Upper lobe of left lung (tissue), 6 donors: ENCODE data around the gene LRP11. TPM values are rescaled to one million over a fixed set of nuclear protein-coding genes. Genes with fewer than 3 reads are reported as not detected.

Experiments used
- ATAC-seq, 2 donors: fragments of 200-7000 bp; cut with Tn5 transposase; one replicate each; pipeline ENCODE4 v1.9.1; 2022; ENCODE audit warnings: mild to moderate bottlenecking in 2 of 2, moderate library complexity in 2 of 2; ENCODE audit not compliant: low FRiP score in 2 of 2
- DNase-seq, 2 donors: peaks; one replicate each; pipeline ENCODE4 v3.0.0-alpha.2; 2019 to 2020
- H3K27ac ChIP-seq, 4 donors: fragments of 200-600 bp; sonication (generic); one replicate each; pipeline ENCODE4 v1.5.1; 2016 to 2019
- H3K27me3 ChIP-seq, 4 donors: fragments of 200-600 bp; sonication (generic); one replicate each; pipeline ENCODE4 v1.5.1; 2017 to 2019
- H3K36me3 ChIP-seq, 4 donors: fragments of 200-600 bp; sonication (generic); one replicate each; pipeline ENCODE4 v1.5.1; 2016 to 2019
- H3K4me1 ChIP-seq, 4 donors: fragments of 200-600 bp; sonication (generic); one replicate each; pipeline ENCODE4 v1.5.1; 2018 to 2019
- H3K4me3 ChIP-seq, 4 donors: fragments of 200-600 bp; sonication (generic); one replicate each; pipeline ENCODE4 v1.5.1; 2017 to 2019; ENCODE audit warnings: mild to moderate bottlenecking in 2 of 4, moderate library complexity in 1 of 4
- H3K9me3 ChIP-seq, 4 donors: fragments of 200-600 bp; sonication (generic); one replicate each; pipeline ENCODE4 v1.5.1; 2018 to 2019
- EP300 ChIP-seq, 4 donors: sonication (generic); formaldehyde crosslinking; IDR thresholded peaks; one replicate each; pipeline ENCODE4 v1.5.1; 2017; ENCODE audit warnings: antibody characterized with exemption in 4 of 4, control low read depth in 2 of 4
- POLR2A ChIP-seq, 4 donors: fragments of 450-650 bp; IDR thresholded peaks; one replicate each; pipeline ENCODE4 v1.5.1; 2016 to 2017; ENCODE audit warnings: antibody characterized with exemption in 4 of 4, mild to moderate bottlenecking in 2 of 4
- POLR2AphosphoS5 ChIP-seq, 2 donors: sonication (generic); formaldehyde crosslinking; IDR thresholded peaks; one replicate each; pipeline ENCODE4 v1.5.1; 2017; ENCODE audit warnings: antibody characterized with exemption in 2 of 2
- WGBS, 2 donors: methylation state at CpG; one replicate each; pipeline ENCODE4 v1.1.5; 2017 to 2018; 5-methylcytosine and 5-hydroxymethylcytosine counted together
- total RNA-seq, 6 donors: library from RNA; depleted of rRNA in 4 of 6; stranded (reverse); fragments of >200 nt in 4 of 6; gene quantifications; one replicate each; pipeline versions ENCODE4 v1.1.0 to v1.2.1, GENCODE V29; 2016 to 2021
- TF ChIP-seq, protein P1 (sequence below), 6 experiments: fragments of 450-650 bp in 4 of 6; fragments of 200-600 bp in 2 of 6; sonication (generic) in 2 of 6; IDR thresholded peaks; one replicate each; pipeline ENCODE4 v1.5.1; 2016 to 2019; ENCODE audit warnings: antibody characterized with exemption in 6 of 6
- donor health status: DM: no; HTN: no; CAD: no; lungs with moderate emphysema.
- donor health status: DM: no; HTN: yes; CAD: no; lungs with severe emphysema.

The LRP11 gene
- total RNA-seq, 6 donors from 2014 or later = 30.2 to 104 (median 39.9) TPM

DNA sequence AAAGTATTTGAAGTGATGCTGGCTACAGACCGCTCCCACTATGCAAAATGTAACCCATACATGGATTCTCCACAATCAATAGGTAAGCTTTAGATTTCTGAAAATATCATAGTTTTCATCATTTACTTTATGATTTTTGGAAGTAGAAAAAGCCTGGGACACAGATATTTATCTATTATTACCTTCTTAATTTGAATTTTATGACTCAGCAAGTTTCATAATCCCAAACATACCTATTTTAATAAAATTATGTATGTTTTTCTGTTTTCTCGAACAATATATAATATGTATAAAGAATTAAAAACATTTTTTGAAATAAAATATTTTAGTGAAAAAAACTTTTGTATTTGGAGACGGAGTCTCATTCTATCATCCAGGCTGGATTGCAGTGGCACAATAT, 93.0 kb downstream of the LRP11 start:
- H3K4me3 ChIP-seq = no peak overlapping the region
- ATAC-seq = no peak
- peaks cover 0 to 62% (median 26%) of the 10 kb centered on the region in 4 donors for H3K36me3 ChIP-seq

DNA sequence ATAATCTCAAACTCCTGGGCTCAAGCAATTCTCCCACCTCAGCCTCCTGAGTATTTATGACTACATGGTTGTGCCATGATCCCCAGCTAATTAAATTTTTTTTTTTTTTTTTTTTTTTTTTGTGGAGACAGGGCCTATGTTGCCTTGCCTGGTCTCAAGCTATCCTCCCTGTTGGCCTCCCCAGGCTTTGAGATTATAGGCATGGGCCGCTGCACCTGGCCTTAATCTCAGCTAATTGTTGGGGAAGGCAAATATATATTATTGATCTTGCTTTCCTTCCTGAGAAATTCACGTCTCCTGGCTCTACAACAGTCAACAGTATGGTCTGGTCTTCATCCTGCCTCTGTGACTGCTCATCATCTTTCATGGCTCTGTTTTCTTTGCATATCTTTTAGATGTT, 94.5 kb downstream of the LRP11 start:
- Histone ChIP-seq H3K27ac (no peak overlapping the region), H3K27me3 (no peaks in the 10 kb centered on the region), H3K4me1 (peaks cover 0 to 12% (median 0%) of the 10 kb centered on the region in 4 donors), H3K4me3 (no peak overlapping the region), H3K36me3 (peaks cover 0 to 50% (median 20%) of the 10 kb centered on the region in 4 donors), H3K9me3 (peaks cover 0 to 10% (median 3%) of the 10 kb centered on the region in 4 donors)
- no peak for ATAC-seq
- 97 to 99% methylated on average over 2 of the region's 2 CpGs for WGBS, 2 donors
- TF ChIP-seq EP300 (IDR thresholded peaks at IDR 0.05) = no peak
- TF ChIP-seq, protein P1, sequence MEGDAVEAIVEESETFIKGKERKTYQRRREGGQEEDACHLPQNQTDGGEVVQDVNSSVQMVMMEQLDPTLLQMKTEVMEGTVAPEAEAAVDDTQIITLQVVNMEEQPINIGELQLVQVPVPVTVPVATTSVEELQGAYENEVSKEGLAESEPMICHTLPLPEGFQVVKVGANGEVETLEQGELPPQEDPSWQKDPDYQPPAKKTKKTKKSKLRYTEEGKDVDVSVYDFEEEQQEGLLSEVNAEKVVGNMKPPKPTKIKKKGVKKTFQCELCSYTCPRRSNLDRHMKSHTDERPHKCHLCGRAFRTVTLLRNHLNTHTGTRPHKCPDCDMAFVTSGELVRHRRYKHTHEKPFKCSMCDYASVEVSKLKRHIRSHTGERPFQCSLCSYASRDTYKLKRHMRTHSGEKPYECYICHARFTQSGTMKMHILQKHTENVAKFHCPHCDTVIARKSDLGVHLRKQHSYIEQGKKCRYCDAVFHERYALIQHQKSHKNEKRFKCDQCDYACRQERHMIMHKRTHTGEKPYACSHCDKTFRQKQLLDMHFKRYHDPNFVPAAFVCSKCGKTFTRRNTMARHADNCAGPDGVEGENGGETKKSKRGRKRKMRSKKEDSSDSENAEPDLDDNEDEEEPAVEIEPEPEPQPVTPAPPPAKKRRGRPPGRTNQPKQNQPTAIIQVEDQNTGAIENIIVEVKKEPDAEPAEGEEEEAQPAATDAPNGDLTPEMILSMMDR (IDR thresholded peaks at IDR 0.05) = no peak
- TF ChIP-seq POLR2AphosphoS5 (IDR thresholded peaks at IDR 0.05) = no peak
- TF ChIP-seq POLR2A (IDR thresholded peaks at IDR 0.05) = no peak
- DNase-seq = no peak

More for the DNA sequence above, 93.0 kb downstream of the LRP11 start:
- Histone ChIP-seq H3K4me1 (peaks cover 0 to 12% (median 0%) of the 10 kb centered on the region in 4 donors), H3K27ac (no peak overlapping the region), H3K27me3 (no peaks in the 10 kb centered on the region), H3K9me3 (peaks cover 0 to 4% (median 1%) of the 10 kb centered on the region in 4 donors)
- DNase-seq = no peak
- WGBS, 2 donors = 96 to 98% methylated on average over 3 of the region's 3 CpGs
- TF ChIP-seq POLR2AphosphoS5 (IDR thresholded peaks at IDR 0.05) (no peak), EP300 (IDR thresholded peaks at IDR 0.05) (no peak), POLR2A (IDR thresholded peaks at IDR 0.05) (no peak)
- TF ChIP-seq, protein P1 (IDR thresholded peaks at IDR 0.05) = no peak

Other genes with a start within 250 kb of the LRP11 start
- 10 to 100 TPM in 5 of 6 donors, 1 to 10 TPM in 1; 7.2 to 36.1 (median 16.3) TPM for gene KATNA1, start 215.6 kb downstream of the LRP11 start, total RNA-seq
- gene LATS1, start 146.3 kb downstream of the LRP11 start, total RNA-seq = 10 to 100 TPM; 23.1 to 34.4 (median 29.9) TPM
- 10 to 100 TPM; 11.1 to 29.3 (median 19.1) TPM for gene NUP43, start 117.8 kb downstream of the LRP11 start, total RNA-seq
- 100 to 1,000 TPM in 2 of 6 donors, 10 to 100 TPM in 4; 25.1 to 129 (median 68.1) TPM for gene PCMT1, start 114.6 kb downstream of the LRP11 start, total RNA-seq
- 1 to 10 TPM in 3 of 6 donors, under 1 TPM in 2, not detected in 1; 0.30 to 2.3 (median 1.4) TPM for gene RAET1E, start 33.8 kb upstream of the LRP11 start, total RNA-seq
- gene RAET1G, start 58.8 kb upstream of the LRP11 start, total RNA-seq = 1 to 10 TPM in 1 of 6 donors, under 1 TPM in 3, not detected in 2; 0.37 to 2.1 (median 0.75) TPM
- gene ULBP2, start 77.7 kb upstream of the LRP11 start, total RNA-seq = 1 to 10 TPM in 3 of 6 donors, under 1 TPM in 1, not detected in 2; 1.00 to 3.7 (median 1.5) TPM
- gene ULBP1, start 99.6 kb upstream of the LRP11 start, total RNA-seq = 1 to 10 TPM in 3 of 6 donors, under 1 TPM in 3; under 0.01 to 1.6 (median 0.80) TPM
- not detected for gene RAET1L, start 161.2 kb upstream of the LRP11 start, total RNA-seq
- 1 to 10 TPM in 4 of 6 donors, not detected in 2; 2.5 to 7.0 (median 4.9) TPM for gene ULBP3, start 204.8 kb upstream of the LRP11 start, total RNA-seq